HuH-7.5 (cell line): ENCODE measurements around the gene ANKRD11.

Experiments used
- DNase-seq: peaks from one replicate; pipeline ENCODE4 v3.0.0; 2011; ENCODE audit warnings: low spot score

Gene ANKRD11

GRCh38 chr16:89381788-89382187 is 108.6 kb downstream of the ANKRD11 start:
- DNase-seq: no peak

DNA sequence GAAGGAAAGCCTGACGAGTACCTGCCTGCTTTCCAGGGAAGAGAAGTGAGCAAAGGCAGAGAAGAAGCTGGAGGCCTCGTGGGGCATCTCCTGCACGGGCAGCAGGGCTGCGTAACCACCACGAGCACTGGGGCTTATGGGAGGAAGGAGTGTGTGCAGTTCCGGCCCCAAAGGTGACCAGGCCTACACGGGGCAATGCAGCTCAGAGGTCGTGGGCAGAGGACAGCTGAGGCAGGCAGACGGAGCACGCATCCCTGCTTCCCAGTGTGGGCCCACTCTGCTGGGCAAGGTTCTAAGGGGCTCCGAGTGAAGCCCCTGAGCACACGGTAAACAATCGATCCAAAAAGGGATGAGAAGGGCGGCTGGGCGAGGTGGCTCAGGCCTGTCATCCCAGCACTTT is 109.7 kb downstream of the ANKRD11 start:
- no peak for DNase-seq

- DNase-seq: no peak
Measured at GRCh38 chr16:89378947-89379771, 111.2 kb downstream of the ANKRD11 start.

DNA sequence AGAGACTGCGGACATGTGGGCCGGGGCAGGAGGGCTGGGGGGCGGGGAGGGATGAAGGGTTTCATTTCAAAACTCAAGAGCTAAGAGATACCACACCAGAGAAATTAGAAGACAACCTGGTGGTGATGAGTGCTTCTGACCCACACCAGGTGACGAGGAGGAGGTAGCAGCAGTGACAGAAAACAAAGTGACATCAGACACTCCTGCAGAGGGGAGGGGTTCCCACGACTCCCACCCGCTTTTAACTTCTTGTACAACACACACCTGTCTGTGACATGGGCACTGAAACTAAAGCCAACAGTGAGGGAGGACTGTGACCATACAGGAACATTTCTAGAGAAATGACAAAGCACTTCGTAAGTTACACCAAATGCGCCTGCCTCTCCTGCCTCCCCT is 112.9 kb downstream of the ANKRD11 start:
- DNase-seq: no peak

DNA sequence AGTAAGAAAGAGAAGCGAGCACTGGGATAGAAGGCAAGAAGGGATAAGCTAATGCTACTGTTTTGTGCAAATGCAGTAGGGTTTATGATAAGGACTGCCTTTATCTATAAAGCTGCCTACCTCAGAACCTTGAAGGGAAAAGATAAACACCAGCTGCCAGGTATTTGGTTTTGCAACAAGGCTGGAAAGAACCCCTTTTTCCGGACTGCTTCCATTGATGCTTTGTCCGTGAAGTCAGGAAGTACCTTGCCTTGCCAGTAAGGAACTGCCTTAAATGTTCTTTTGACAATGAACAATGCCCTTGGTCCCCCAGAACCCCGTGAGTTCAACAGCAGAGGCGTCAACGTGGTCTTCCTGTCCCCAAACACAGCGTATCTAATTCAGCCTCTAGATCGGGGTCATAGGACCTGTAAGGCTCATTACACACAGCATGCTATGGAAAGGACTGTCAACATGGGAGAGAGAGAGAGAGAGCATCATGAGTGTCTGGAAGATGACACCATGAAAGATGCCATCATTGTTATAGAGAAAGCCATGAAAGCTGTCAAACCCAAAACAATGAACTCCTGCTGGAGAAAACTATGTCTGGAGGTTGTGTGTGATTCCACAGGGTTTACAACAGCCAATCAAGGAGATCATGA is 113.4 kb downstream of the ANKRD11 start:
- DNase-seq: no peak

DNA sequence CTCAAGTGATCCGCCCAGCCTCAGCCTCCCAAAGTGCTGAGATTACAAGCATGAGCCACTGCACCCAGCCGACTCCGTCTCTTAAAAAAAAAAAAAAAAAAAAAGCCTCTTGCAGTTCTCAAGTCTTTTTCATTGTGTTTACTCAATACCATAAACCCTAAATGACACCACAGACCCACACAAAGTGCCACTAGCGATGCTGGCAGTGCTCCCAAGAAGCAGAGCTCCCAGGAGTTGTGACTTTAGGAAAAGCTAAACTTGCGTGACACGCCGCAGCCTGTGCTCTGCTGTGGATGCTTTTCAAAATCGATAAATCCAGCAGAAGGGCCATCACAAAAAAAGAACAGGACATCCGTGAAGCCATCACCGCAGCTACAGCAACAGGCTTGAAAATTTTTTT is 114.7 kb downstream of the ANKRD11 start:
- DNase-seq: no peak

DNA sequence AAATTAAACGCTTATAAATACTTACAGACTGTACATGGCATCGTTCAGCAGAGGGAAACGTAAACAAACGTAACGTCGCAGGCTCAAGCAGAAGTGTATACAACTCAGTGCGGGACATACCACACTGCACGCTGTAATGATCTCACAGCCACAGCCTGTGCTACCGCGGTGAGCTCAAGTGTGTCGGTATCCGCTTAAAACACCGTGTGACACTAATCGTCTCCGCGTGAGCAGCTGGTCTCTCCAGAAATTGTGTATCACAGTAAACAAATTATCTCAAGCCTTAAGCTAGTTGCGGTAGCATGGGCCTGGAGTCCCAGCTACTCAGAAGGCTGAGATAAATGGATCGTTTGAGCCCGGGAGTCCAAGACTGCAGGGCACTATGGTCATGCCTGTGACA is 115.3 kb downstream of the ANKRD11 start:
- no peak for DNase-seq

DNA sequence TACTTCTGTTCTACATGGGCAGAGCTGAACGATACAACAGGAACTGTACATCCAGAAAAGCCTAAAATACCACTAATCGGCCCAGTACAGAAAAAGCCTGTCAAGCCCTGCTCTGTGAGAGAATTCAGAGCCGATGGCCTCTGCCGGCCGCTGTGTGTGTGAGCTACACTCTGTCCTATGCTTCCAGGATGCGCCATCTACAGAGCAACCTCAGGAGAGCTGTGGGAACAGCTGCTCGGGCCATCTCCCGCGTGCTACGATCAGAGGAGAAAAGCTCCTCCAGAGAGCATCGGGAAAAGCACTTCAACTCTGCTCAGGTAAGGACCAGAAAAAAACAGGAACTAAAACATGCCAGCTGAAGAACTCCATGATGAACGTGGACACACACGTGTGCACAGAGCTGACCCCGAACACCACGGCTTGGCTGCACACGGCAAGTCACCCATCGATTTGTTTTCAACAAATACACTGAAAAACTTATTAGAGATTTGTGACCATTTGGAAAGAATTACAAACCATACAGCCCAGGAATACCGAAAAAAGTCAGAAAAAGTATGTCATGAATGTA is 115.9 kb downstream of the ANKRD11 start:
- no peak for DNase-seq

GRCh38 chr16:89373355-89374110 is 116.8 kb downstream of the ANKRD11 start:
- no peak for DNase-seq

GRCh38 chr16:89371968-89372634 is 118.3 kb downstream of the ANKRD11 start:
- DNase-seq: no peak

GRCh38 chr16:89371386-89371785 is 119.0 kb downstream of the ANKRD11 start:
- no peak for DNase-seq

GRCh38 chr16:89370601-89371000 is 119.8 kb downstream of the ANKRD11 start:
- DNase-seq: no peak

- DNase-seq: no peak
Measured at GRCh38 chr16:89370081-89370511, 120.3 kb downstream of the ANKRD11 start.

DNA sequence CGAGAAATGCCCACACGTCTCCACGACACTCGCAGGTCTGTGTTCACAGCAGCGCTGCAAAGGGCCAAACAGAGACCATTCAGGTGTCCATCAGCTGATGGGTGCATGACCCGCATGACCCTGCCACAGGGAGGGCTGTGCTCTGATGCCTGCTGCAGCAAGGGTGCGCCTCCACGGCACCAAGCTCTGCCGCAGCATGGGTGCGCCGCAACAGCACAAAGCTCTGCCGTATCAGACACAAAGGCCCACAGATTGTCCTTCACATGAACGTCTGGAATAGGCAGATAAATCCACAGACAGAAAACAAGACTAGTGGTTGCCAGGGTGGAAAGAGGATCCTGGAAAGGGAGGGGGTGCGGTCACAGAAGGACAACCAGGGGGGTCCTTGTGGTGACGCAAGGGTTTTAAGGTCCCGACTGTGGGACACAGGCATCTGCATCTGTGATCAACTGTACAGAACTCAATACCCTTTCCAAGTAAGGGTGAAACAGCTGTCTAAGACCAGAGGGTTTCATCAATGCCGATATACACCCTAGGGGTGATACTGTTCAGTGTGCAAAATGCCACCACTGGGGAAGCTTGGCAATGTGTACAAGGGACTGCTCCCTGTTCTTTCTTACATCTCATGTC is 121.0 kb downstream of the ANKRD11 start:
- DNase-seq: no peak

DNA sequence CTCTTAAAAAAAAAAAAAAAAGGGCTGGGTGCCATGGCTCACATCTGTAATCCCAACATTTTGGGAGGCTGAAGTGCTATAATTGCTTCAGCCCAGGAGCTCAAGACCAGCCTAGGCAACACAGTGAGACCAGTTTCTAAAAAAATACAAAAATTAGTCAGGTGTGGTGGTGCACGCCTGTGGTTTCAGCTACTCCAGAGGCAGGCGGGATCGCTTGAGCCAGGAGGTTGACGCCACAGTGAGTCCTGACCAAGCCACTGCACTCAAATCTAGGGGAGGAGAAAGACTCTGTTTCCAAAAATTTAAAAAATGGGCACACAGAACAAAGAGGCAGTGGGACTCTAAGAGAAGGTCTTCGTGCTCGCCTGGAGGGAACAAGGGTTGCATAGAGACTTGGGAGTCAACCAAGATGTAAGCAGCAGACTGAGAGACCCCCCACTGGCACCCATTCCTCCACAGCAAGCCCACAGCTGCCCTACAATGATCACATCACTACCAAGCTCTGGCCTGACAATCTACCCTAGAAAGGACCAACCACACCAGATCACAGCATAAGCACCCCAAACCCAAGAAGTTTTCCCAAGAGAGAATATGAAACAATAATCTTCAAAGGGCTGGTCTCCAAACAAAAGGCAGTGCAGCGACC is 121.6 kb downstream of the ANKRD11 start:
- DNase-seq: no peak

- no peak for DNase-seq
Measured at GRCh38 chr16:89367538-89367915, 122.8 kb downstream of the ANKRD11 start.

GRCh38 chr16:89366561-89367537 is 123.5 kb downstream of the ANKRD11 start:
- DNase-seq: no peak

DNA sequence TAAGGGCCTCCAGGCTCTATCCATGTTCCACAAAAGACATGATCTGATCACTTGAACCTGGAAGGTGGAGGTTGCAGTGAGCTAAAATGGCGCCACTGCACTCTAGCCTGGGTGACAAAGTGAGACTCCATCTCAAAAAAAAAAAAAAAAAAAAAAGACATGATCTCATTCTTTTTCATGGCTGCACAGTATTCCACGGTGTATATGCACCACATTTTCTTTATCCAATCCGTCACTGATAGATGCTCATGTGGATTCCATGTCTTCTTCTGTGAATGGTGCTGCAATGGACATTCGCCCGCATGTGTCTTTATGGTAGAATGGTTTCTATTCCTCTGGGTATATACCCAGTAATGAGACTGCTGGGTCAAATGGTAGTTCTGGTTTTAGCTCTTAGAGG is 124.4 kb downstream of the ANKRD11 start:
- no peak for DNase-seq

GRCh38 chr16:89365044-89365467 is 125.3 kb downstream of the ANKRD11 start:
- DNase-seq: no peak

DNA sequence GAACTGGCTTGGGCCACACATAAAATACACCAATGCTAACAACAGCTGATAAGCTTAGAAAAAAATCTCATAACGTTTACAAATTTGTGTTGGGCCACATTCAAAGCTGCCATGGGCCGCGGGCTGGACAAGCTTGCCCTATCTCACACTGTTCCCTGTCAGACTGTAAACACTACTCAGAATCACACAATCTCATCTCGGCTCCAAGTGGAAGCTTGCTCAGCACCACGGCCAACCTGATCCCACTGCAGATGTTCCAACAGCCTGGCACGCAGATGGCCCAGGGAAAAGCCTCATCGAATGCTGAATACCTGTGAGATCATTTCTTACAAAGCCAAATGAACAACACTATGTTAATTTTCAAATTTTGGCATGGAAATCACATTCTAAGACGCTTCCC is 125.8 kb downstream of the ANKRD11 start:
- no peak for DNase-seq
